GM23338 (cell line): ENCODE results near the gene HMGN4.

Source experiments
- TF ChIP-seq, protein P1 (sequence below), 2 experiments: fragments of 200-600 bp in 1 of 2; sonication (generic) in 1 of 2; conservative IDR thresholded peaks; 2 replicates each; pipeline versions ENCODE4 v1.5.1 to v1.6.1; 2016 to 2017; ENCODE audit warnings: antibody characterized with exemption in 2 of 2, low read depth in 2 of 2, mild to moderate bottlenecking in 2 of 2, moderate library complexity in 1 of 2
- TF ChIP-seq, protein P2 (sequence below): IDR thresholded peaks from one replicate; pipeline ENCODE4 v1.6.1; 2018; ENCODE audit warnings: antibody characterized with exemption; ENCODE audit not compliant: unreplicated experiment

GRCh38 chr6:26538572-26538902 is 371 bp downstream of the HMGN4 start:
- TF ChIP-seq, protein P1, sequence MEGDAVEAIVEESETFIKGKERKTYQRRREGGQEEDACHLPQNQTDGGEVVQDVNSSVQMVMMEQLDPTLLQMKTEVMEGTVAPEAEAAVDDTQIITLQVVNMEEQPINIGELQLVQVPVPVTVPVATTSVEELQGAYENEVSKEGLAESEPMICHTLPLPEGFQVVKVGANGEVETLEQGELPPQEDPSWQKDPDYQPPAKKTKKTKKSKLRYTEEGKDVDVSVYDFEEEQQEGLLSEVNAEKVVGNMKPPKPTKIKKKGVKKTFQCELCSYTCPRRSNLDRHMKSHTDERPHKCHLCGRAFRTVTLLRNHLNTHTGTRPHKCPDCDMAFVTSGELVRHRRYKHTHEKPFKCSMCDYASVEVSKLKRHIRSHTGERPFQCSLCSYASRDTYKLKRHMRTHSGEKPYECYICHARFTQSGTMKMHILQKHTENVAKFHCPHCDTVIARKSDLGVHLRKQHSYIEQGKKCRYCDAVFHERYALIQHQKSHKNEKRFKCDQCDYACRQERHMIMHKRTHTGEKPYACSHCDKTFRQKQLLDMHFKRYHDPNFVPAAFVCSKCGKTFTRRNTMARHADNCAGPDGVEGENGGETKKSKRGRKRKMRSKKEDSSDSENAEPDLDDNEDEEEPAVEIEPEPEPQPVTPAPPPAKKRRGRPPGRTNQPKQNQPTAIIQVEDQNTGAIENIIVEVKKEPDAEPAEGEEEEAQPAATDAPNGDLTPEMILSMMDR (conservative IDR thresholded peaks at IDR 0.05; ENCODE audit: low read depth in 2 of 2): no peak
- TF ChIP-seq, protein P2, sequence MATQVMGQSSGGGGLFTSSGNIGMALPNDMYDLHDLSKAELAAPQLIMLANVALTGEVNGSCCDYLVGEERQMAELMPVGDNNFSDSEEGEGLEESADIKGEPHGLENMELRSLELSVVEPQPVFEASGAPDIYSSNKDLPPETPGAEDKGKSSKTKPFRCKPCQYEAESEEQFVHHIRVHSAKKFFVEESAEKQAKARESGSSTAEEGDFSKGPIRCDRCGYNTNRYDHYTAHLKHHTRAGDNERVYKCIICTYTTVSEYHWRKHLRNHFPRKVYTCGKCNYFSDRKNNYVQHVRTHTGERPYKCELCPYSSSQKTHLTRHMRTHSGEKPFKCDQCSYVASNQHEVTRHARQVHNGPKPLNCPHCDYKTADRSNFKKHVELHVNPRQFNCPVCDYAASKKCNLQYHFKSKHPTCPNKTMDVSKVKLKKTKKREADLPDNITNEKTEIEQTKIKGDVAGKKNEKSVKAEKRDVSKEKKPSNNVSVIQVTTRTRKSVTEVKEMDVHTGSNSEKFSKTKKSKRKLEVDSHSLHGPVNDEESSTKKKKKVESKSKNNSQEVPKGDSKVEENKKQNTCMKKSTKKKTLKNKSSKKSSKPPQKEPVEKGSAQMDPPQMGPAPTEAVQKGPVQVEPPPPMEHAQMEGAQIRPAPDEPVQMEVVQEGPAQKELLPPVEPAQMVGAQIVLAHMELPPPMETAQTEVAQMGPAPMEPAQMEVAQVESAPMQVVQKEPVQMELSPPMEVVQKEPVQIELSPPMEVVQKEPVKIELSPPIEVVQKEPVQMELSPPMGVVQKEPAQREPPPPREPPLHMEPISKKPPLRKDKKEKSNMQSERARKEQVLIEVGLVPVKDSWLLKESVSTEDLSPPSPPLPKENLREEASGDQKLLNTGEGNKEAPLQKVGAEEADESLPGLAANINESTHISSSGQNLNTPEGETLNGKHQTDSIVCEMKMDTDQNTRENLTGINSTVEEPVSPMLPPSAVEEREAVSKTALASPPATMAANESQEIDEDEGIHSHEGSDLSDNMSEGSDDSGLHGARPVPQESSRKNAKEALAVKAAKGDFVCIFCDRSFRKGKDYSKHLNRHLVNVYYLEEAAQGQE: no peak
